WTC11 (cell line): ENCODE measurements around the gene ZNF496. TPM values are rescaled to one million over a fixed set of nuclear protein-coding genes. Genes with fewer than 3 reads are reported as not detected.

Experiments
- ATAC-seq: fragments of 200-7000 bp; cut with Tn5 transposase; 2 replicates; pipeline ENCODE4 v1.10.0; 2021; ENCODE audit warnings: mild to moderate bottlenecking, moderate library complexity
- CTCF ChIA-PET: fragments of 300-600 bp; sonication (Branson Sonifier 250); formaldehyde crosslinking; loops from one replicate; lab custom pipeline; 2021; ENCODE audit warnings: antibody characterized with exemption; lab: Charles Lee
- POLR2A ChIA-PET: fragments of 350-600 bp; sonication (Branson Sonifier 250); formaldehyde crosslinking; loops from one replicate; lab custom pipeline; 2021; ENCODE audit warnings: antibody characterized with exemption; lab: Charles Lee
- DNase-seq: peaks from one replicate; pipeline ENCODE4 v3.0.0; 2021; ENCODE audit warnings: low spot score
- H3K27ac Mint-ChIP-seq: 2 replicates; pipeline ENCODE4 v1.8.0; 2021; ENCODE audit warnings: mixed read lengths
- H3K27me3 Mint-ChIP-seq: 2 replicates; pipeline ENCODE4 v1.8.0; 2021; ENCODE audit warnings: low read depth, mild to moderate bottlenecking, moderate library complexity, mixed read lengths
- H3K36me3 Mint-ChIP-seq: 2 replicates; pipeline ENCODE4 v1.8.0; 2021; ENCODE audit warnings: mixed read lengths
- H3K4me1 Mint-ChIP-seq: 2 replicates; pipeline ENCODE4 v1.8.0; 2022; ENCODE audit warnings: mixed read lengths
- H3K4me3 Mint-ChIP-seq: 2 replicates; pipeline ENCODE4 v1.8.0; 2021; ENCODE audit warnings: mild to moderate bottlenecking, moderate library complexity, mixed read lengths
- H3K9me3 Mint-ChIP-seq: 2 replicates; pipeline ENCODE4 v1.8.0; 2021; ENCODE audit warnings: mixed read lengths
- ESRRA ChIP-seq: sonication (generic); formaldehyde crosslinking; IDR thresholded peaks from 2 replicates; pipeline ENCODE4 v1.8.1; 2022; ENCODE audit warnings: mild to moderate bottlenecking, missing genetic modification reagents, borderline replicate concordance
- GRHL2 ChIP-seq: fragments of 250-450 bp; sonication (Bioruptor Pico); IDR thresholded peaks from 2 replicates; pipeline ENCODE4 v1.8.0; 2022; ENCODE audit warnings: mild to moderate bottlenecking, moderate library complexity; ENCODE audit not compliant: insufficient replicate concordance, severe bottlenecking
- OVOL2 ChIP-seq: fragments of 250-450 bp; sonication (Bioruptor Pico); IDR thresholded peaks from 2 replicates; pipeline ENCODE4 v1.9.0; 2021; ENCODE audit warnings: mild to moderate bottlenecking, borderline replicate concordance
- SOX15 ChIP-seq: fragments of 250-450 bp; sonication (Bioruptor Pico); IDR thresholded peaks from 2 replicates; pipeline ENCODE4 v1.9.0; 2021; ENCODE audit warnings: mild to moderate bottlenecking
- SP1 ChIP-seq: sonication (generic); formaldehyde crosslinking; conservative IDR thresholded peaks from 2 replicates; pipeline ENCODE4 v1.8.1; 2022; ENCODE audit warnings: missing genetic modification reagents
- ZBTB21 ChIP-seq: sonication (generic); formaldehyde crosslinking; IDR thresholded peaks from 2 replicates; pipeline ENCODE4 v1.8.1; 2023; ENCODE audit warnings: mild to moderate bottlenecking, missing genetic modification reagents, borderline replicate concordance
- ZNF219 ChIP-seq: sonication (generic); formaldehyde crosslinking; IDR thresholded peaks from 2 replicates; pipeline ENCODE4 v1.8.0; 2023; ENCODE audit warnings: missing genetic modification reagents, mild to moderate bottlenecking, borderline replicate concordance
- ZNF317 ChIP-seq: sonication (generic); formaldehyde crosslinking; IDR thresholded peaks from 2 replicates; pipeline ENCODE4 v1.8.1; 2023; ENCODE audit warnings: low read depth, mild to moderate bottlenecking, moderate library complexity, missing genetic modification reagents, borderline replicate concordance
- total RNA-seq: library from RNA; stranded (reverse); gene quantifications from 3 replicates; pipeline ENCODE4 v1.2.3, GENCODE V29; 2021
- TF ChIP-seq, protein P1 (sequence below): sonication (generic); formaldehyde crosslinking; conservative IDR thresholded peaks from 2 replicates; pipeline ENCODE4 v1.8.1; 2023; ENCODE audit warnings: mild to moderate bottlenecking, low read depth, missing genetic modification reagents, moderate library complexity
- TF ChIP-seq, protein P2 (sequence below): fragments of 200-600 bp; IDR thresholded peaks from 2 replicates; pipeline ENCODE4 v1.8.0; 2022; ENCODE audit warnings: antibody characterized with exemption
- TF ChIP-seq, protein P3 (sequence below): sonication (generic); formaldehyde crosslinking; IDR thresholded peaks from 2 replicates; pipeline ENCODE4 v1.8.1; 2022; ENCODE audit warnings: mild to moderate bottlenecking, missing genetic modification reagents, moderate library complexity, borderline replicate concordance
- TF ChIP-seq, protein P4 (sequence below): sonication (generic); formaldehyde crosslinking; IDR thresholded peaks from 2 replicates; pipeline ENCODE4 v1.8.1; 2023; ENCODE audit warnings: mild to moderate bottlenecking, moderate library complexity, missing genetic modification reagents
- TF ChIP-seq, protein P5 (sequence below): sonication (generic); formaldehyde crosslinking; IDR thresholded peaks from 2 replicates; pipeline ENCODE4 v1.8.0; 2023; ENCODE audit warnings: missing genetic modification reagents, mild to moderate bottlenecking, borderline replicate concordance
- TF ChIP-seq, protein P6 (sequence below): sonication (generic); formaldehyde crosslinking; IDR thresholded peaks from 2 replicates; pipeline ENCODE4 v1.8.1; 2023; ENCODE audit warnings: mild to moderate bottlenecking, missing genetic modification reagents, borderline replicate concordance
- TF ChIP-seq, protein P7 (sequence below): sonication (generic); formaldehyde crosslinking; IDR thresholded peaks from 2 replicates; pipeline ENCODE4 v1.8.0; 2022; ENCODE audit warnings: missing genetic modification reagents

ZNF496 gene
- total RNA-seq, 1 experiment from 2014 or later = 88.3 TPM

DNA sequence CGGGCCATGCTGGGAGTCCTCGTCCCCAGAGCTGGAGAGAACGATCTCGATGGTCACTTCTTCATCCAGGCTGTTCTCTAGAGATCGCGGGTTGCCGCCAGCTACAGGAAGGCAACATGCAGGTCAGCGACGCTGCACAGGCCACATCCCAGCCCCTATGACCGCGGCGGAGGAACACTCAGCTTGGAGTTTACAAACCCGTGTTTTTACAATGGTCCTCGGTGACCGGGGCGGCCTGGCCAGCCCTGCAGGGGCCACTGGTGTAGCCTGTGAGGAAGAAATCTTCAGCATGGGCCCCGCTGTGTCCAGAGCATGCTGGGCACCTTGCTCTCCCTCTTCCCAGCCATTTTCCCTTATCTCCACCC, 30.5 kb downstream of the ZNF496 start (continued):
- TF ChIP-seq, protein P1, sequence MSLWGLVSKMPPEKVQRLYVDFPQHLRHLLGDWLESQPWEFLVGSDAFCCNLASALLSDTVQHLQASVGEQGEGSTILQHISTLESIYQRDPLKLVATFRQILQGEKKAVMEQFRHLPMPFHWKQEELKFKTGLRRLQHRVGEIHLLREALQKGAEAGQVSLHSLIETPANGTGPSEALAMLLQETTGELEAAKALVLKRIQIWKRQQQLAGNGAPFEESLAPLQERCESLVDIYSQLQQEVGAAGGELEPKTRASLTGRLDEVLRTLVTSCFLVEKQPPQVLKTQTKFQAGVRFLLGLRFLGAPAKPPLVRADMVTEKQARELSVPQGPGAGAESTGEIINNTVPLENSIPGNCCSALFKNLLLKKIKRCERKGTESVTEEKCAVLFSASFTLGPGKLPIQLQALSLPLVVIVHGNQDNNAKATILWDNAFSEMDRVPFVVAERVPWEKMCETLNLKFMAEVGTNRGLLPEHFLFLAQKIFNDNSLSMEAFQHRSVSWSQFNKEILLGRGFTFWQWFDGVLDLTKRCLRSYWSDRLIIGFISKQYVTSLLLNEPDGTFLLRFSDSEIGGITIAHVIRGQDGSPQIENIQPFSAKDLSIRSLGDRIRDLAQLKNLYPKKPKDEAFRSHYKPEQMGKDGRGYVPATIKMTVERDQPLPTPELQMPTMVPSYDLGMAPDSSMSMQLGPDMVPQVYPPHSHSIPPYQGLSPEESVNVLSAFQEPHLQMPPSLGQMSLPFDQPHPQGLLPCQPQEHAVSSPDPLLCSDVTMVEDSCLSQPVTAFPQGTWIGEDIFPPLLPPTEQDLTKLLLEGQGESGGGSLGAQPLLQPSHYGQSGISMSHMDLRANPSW (CRISPR knock-in tag) = no peak
- TF ChIP-seq OVOL2 (CRISPR knock-in tag) (no peak), ZNF219 (CRISPR knock-in tag) (no peak), SOX15 (CRISPR knock-in tag) (no peak), SP1 (CRISPR knock-in tag) (no peak), ESRRA (no peak)
- TF ChIP-seq, protein P2, sequence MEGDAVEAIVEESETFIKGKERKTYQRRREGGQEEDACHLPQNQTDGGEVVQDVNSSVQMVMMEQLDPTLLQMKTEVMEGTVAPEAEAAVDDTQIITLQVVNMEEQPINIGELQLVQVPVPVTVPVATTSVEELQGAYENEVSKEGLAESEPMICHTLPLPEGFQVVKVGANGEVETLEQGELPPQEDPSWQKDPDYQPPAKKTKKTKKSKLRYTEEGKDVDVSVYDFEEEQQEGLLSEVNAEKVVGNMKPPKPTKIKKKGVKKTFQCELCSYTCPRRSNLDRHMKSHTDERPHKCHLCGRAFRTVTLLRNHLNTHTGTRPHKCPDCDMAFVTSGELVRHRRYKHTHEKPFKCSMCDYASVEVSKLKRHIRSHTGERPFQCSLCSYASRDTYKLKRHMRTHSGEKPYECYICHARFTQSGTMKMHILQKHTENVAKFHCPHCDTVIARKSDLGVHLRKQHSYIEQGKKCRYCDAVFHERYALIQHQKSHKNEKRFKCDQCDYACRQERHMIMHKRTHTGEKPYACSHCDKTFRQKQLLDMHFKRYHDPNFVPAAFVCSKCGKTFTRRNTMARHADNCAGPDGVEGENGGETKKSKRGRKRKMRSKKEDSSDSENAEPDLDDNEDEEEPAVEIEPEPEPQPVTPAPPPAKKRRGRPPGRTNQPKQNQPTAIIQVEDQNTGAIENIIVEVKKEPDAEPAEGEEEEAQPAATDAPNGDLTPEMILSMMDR = no peak
- TF ChIP-seq, protein P3, sequence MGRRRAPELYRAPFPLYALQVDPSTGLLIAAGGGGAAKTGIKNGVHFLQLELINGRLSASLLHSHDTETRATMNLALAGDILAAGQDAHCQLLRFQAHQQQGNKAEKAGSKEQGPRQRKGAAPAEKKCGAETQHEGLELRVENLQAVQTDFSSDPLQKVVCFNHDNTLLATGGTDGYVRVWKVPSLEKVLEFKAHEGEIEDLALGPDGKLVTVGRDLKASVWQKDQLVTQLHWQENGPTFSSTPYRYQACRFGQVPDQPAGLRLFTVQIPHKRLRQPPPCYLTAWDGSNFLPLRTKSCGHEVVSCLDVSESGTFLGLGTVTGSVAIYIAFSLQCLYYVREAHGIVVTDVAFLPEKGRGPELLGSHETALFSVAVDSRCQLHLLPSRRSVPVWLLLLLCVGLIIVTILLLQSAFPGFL (CRISPR knock-in tag) = no peak
- TF ChIP-seq, protein P4, sequence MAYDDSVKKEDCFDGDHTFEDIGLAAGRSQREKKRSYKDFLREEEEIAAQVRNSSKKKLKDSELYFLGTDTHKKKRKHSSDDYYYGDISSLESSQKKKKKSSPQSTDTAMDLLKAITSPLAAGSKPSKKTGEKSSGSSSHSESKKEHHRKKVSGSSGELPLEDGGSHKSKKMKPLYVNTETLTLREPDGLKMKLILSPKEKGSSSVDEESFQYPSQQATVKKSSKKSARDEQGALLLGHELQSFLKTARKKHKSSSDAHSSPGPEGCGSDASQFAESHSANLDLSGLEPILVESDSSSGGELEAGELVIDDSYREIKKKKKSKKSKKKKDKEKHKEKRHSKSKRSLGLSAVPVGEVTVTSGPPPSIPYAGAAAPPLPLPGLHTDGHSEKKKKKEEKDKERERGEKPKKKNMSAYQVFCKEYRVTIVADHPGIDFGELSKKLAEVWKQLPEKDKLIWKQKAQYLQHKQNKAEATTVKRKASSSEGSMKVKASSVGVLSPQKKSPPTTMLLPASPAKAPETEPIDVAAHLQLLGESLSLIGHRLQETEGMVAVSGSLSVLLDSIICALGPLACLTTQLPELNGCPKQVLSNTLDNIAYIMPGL (CRISPR knock-in tag) = no peak
- TF ChIP-seq, protein P5, sequence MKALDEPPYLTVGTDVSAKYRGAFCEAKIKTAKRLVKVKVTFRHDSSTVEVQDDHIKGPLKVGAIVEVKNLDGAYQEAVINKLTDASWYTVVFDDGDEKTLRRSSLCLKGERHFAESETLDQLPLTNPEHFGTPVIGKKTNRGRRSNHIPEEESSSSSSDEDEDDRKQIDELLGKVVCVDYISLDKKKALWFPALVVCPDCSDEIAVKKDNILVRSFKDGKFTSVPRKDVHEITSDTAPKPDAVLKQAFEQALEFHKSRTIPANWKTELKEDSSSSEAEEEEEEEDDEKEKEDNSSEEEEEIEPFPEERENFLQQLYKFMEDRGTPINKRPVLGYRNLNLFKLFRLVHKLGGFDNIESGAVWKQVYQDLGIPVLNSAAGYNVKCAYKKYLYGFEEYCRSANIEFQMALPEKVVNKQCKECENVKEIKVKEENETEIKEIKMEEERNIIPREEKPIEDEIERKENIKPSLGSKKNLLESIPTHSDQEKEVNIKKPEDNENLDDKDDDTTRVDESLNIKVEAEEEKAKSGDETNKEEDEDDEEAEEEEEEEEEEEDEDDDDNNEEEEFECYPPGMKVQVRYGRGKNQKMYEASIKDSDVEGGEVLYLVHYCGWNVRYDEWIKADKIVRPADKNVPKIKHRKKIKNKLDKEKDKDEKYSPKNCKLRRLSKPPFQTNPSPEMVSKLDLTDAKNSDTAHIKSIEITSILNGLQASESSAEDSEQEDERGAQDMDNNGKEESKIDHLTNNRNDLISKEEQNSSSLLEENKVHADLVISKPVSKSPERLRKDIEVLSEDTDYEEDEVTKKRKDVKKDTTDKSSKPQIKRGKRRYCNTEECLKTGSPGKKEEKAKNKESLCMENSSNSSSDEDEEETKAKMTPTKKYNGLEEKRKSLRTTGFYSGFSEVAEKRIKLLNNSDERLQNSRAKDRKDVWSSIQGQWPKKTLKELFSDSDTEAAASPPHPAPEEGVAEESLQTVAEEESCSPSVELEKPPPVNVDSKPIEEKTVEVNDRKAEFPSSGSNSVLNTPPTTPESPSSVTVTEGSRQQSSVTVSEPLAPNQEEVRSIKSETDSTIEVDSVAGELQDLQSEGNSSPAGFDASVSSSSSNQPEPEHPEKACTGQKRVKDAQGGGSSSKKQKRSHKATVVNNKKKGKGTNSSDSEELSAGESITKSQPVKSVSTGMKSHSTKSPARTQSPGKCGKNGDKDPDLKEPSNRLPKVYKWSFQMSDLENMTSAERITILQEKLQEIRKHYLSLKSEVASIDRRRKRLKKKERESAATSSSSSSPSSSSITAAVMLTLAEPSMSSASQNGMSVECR (CRISPR knock-in tag) = no peak

DNA sequence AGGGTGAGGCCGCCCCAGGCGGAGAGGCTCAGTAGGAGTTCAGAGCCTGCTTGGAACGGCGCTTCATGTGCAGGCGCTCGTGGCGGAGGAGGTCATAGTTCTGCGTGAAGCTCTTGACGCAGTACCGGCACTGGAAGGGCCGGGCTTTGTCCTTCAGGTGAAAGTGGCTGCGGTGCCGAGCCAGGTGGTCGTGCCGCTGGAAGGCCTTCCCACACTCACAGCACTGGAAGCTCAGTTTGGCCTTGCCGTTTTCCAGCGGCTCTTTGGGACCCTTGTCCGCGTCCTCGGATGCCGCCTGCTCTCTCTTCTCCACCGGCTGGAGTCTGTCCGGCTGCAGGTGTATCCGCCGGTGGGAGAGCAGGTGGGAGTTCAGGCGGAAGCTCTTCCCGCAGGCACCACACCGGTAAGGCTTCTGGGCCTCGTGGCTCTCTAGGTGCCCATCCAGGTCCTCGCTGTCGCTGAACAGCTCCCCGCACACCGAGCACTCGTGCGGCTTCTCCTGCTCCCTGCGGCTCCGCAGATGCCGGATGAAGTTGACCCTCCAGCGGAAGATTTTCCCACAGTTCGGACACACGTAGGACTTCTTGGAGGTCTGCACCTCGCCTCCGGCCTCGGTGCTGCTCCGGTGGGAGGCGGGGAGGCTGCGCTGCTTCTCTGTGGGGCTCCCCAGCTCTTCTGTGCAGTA, 31.0 kb downstream of the ZNF496 start:
- Mint-ChIP-seq H3K27me3 (no peaks in the 10 kb centered on the region), H3K36me3 (peaks cover 66% of the 10 kb centered on the region), H3K4me3 (no peak overlapping the region)
- TF ChIP-seq ZBTB21 (CRISPR knock-in tag) (no peak), GRHL2 (CRISPR knock-in tag) (no peak), ZNF317 (no peak)
- TF ChIP-seq, protein P6, sequence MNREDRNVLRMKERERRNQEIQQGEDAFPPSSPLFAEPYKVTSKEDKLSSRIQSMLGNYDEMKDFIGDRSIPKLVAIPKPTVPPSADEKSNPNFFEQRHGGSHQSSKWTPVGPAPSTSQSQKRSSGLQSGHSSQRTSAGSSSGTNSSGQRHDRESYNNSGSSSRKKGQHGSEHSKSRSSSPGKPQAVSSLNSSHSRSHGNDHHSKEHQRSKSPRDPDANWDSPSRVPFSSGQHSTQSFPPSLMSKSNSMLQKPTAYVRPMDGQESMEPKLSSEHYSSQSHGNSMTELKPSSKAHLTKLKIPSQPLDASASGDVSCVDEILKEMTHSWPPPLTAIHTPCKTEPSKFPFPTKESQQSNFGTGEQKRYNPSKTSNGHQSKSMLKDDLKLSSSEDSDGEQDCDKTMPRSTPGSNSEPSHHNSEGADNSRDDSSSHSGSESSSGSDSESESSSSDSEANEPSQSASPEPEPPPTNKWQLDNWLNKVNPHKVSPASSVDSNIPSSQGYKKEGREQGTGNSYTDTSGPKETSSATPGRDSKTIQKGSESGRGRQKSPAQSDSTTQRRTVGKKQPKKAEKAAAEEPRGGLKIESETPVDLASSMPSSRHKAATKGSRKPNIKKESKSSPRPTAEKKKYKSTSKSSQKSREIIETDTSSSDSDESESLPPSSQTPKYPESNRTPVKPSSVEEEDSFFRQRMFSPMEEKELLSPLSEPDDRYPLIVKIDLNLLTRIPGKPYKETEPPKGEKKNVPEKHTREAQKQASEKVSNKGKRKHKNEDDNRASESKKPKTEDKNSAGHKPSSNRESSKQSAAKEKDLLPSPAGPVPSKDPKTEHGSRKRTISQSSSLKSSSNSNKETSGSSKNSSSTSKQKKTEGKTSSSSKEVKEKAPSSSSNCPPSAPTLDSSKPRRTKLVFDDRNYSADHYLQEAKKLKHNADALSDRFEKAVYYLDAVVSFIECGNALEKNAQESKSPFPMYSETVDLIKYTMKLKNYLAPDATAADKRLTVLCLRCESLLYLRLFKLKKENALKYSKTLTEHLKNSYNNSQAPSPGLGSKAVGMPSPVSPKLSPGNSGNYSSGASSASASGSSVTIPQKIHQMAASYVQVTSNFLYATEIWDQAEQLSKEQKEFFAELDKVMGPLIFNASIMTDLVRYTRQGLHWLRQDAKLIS (CRISPR knock-in tag) = no peak
- TF ChIP-seq, protein P7, sequence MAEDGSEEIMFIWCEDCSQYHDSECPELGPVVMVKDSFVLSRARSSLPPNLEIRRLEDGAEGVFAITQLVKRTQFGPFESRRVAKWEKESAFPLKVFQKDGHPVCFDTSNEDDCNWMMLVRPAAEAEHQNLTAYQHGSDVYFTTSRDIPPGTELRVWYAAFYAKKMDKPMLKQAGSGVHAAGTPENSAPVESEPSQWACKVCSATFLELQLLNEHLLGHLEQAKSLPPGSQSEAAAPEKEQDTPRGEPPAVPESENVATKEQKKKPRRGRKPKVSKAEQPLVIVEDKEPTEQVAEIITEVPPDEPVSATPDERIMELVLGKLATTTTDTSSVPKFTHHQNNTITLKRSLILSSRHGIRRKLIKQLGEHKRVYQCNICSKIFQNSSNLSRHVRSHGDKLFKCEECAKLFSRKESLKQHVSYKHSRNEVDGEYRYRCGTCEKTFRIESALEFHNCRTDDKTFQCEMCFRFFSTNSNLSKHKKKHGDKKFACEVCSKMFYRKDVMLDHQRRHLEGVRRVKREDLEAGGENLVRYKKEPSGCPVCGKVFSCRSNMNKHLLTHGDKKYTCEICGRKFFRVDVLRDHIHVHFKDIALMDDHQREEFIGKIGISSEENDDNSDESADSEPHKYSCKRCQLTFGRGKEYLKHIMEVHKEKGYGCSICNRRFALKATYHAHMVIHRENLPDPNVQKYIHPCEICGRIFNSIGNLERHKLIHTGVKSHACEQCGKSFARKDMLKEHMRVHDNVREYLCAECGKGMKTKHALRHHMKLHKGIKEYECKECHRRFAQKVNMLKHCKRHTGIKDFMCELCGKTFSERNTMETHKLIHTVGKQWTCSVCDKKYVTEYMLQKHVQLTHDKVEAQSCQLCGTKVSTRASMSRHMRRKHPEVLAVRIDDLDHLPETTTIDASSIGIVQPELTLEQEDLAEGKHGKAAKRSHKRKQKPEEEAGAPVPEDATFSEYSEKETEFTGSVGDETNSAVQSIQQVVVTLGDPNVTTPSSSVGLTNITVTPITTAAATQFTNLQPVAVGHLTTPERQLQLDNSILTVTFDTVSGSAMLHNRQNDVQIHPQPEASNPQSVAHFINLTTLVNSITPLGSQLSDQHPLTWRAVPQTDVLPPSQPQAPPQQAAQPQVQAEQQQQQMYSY (CRISPR knock-in tag) = no peak

More for the DNA sequence above, 31.0 kb downstream of the ZNF496 start:
- Mint-ChIP-seq H3K9me3 (no peaks in the 10 kb centered on the region), H3K4me1 (peaks cover 45% of the 10 kb centered on the region), H3K27ac (no peak overlapping the region)
- ATAC-seq (no peak), DNase-seq (no peak)
- ChIA-PET POLR2A (no interaction called here), CTCF (no interaction called here)
